GM15510 (cell line): ENCODE data around the gene MCRS1.

Experiments
- POLR2A ChIP-seq: IDR thresholded peaks from 3 replicates; pipeline ENCODE4 v1.6.1; 2011; ENCODE audit warnings: borderline replicate concordance; ENCODE audit not compliant: insufficient read length; ENCODE audit errors: extremely low read depth

MCRS1 gene

DNA sequence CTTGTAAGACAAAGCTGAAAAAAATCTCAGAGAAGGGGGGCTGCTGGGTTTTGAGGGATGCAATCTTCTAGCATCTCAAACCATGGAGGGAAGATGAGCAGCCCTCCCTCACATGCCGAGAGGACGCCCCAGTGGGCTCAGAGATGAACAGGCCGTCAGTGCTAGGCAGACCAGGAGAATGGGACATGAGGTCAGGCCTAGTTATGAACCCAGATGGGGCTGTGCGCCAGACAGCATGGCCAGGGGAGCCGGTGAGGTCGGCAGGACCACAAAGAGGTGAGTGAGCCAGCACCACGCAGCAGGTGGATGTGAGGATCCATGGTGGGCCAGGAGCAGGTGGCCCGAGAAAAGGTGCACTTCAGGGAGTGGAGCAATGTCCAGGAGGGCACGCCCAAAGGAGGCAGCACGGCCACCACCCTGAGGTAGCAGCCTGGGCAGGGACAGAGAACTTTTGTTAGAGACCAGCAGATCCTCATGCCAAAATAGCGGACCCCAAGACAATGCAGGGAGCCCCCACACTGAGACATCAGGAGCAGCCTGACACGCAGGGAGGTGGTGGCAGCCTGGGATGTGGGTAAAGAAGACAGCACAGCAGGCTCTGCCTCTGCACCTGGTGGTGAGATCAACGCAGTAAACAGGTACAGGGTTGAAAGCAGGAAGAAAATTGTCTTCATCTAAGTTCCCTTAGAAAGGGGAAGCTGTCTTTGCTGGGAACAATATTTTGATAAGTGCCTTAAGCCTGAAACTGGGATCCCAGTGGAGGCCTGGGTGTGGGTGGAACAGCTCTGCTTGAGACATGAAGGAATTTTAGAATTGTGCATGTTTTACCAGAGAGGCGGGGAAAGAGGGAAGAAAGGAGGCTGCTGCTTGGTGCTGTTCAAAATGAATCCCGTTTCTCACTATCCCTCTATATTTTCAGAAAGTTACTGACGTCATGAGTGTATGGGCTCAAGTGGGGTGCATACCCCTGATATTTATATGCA is 17.8 kb upstream of the MCRS1 start:
- no peak for TF ChIP-seq POLR2A

DNA sequence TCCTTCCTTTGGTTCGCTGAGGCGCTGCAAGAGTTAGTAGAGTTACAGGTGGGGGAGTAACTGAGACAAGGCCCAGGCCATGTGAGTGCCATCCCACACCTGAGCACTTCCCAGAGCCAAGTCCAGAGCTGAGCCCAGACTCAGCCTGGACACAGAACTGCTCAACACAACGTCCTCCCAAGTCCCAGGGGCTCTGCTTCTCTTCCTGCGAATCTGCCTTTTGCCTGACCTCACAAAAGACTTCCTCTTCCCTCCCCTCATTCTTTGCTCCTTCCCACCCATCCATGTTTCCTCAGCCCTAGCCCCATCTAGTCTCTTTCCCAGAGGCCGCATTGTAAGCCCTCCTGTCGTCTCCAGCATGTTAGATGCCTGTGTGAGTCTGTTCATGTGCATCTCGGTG is 16.6 kb upstream of the MCRS1 start:
- no peak for TF ChIP-seq POLR2A

DNA sequence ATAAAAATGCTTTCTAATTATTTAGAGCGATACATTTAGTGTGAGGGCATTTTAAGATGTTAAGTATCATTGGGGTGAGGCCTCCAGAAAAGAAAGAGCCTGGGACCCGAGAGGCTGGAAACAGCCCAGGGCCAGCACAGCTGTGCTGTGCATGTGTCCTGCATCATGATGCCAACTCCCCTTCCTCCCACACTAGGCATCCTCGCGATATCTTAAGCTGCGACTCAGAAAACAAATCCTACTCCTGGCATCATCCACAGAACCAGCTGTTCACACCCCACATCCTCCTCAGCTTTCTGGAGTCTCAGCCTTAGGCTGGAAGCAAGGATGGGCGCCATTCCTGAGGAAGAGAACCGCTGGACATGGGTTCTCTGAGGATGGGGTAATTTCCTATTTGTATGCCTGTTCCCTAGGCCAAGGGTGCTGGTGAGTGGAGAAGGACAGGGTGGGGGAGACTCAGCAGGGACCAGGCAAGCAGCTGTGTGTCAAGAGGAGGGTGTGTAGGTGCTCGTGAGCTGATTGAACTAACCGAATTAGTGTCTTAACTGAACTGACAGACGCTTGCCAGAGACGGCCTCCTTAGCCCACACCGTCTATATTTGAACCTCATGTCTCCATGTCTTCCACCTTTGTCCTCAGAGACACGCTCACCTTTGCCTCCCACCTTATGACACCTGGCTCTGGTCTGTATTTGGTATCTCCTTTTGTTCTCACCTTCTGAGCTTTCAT is 15.6 kb upstream of the MCRS1 start:
- TF ChIP-seq POLR2A: no peak

DNA sequence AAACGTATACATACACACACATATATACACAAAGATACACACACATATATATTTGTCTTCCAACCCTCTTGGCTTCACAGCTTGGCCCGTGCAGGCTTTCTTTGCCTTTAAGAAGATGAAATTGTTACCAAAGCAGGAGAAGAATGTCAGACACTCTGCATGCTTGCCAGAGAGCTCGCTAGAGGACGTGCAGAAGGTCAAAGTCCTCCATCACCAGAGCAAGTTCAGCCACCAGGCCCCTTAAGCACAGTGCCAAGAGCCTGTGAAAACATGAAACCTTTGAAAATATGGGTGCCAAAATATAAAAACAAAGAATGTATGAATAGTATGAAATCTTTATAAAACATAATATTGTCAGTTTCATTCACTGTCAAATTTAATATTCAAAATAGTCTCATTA is 14.9 kb upstream of the MCRS1 start:
- TF ChIP-seq POLR2A: no peak

DNA sequence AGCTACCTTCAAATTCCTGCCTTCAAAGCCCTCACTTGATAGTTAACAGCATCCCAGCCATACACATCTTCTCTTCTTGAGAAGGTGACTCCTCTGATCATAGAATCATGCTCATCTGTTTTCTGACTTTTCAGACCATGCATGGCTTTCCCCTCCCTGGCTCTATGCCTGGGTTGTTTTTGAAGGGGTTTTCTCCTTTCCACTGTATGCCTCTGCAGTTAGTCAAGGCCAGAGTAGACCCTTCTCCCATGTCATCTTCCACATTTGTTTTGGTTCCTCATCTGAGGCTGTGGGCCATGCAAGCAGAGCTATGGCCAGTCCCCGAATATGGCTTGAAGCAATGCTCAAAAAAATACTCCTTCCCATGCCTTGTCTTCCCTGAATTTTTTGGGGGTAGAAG is 14.3 kb upstream of the MCRS1 start:
- TF ChIP-seq POLR2A: no peak

DNA sequence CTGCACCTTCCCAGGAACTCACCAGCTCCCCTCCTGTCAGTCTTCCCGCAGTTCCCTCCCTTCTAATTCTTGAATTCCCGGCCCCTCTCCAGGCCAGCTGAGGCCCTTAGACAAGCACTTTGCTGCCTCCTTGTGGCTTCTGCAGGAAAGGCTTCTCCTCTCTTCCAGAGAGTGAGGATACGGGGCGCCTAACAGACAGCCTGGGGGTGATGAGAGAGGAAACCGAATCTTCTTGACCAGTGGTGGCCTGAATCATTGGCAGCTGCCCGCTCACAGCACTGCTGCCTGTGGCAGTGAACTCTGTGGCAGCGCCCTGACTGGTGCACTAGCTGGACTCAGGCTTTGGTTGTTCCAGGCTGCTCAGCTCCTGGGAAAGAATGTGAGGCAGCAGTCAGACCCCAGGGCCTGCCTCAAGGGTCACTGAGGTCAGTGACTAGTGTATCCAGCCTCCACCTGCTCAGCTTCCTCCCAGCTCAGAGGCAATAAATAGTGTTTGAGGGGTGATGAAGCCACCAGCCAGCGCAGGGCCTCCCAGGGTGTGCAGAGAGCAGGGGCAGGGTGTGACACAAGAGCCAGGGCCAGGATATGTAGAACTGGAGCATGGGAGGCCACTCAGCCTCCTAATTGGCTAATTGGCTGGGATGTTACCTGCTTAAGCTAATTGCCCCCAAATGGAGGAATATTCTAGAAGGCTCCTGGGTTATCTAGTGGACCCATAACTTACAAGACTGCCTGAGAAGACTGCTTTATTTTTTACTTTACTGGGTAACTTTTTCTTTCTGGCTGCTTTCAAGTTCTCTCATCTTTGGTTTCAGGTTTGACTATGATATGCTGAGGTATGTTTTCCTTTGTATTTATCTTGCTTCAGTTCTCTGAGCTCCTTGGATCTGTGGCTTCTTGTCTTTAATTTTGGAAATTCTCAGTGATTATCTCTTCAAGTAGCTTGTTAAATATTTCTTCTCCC is 12.9 kb upstream of the MCRS1 start:
- no peak for TF ChIP-seq POLR2A

DNA sequence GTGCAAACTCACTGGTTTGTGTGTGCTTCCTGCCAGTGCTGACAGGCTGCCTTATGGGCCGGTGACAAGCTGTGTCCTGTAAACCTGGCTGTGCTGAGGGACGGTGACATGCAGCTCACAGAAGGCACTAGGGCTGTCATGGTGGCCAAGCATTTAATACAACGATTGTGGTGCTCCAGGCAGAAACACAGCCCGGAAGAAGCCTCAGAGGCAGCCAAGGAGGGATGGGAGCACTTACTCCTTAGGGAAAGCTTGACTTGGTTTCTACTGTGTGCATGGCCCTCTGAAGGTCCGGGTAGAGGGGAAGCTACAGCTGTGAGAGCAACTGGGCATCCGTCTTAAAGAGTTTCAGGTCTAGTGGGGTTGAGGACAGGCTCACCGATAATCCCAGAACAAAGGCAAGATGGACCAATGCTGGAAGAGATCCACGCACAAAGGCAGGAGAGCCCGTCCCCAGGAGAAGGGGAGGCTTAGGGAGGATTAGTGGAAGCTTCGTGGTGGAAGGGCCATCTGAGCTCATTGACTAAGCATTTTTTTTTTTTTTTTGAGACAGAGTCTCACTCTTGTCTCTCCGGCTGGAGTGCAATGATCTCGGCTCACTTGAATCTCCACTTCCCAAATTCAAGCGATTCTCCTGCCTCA is 10.7 kb upstream of the MCRS1 start:
- TF ChIP-seq POLR2A: no peak

DNA sequence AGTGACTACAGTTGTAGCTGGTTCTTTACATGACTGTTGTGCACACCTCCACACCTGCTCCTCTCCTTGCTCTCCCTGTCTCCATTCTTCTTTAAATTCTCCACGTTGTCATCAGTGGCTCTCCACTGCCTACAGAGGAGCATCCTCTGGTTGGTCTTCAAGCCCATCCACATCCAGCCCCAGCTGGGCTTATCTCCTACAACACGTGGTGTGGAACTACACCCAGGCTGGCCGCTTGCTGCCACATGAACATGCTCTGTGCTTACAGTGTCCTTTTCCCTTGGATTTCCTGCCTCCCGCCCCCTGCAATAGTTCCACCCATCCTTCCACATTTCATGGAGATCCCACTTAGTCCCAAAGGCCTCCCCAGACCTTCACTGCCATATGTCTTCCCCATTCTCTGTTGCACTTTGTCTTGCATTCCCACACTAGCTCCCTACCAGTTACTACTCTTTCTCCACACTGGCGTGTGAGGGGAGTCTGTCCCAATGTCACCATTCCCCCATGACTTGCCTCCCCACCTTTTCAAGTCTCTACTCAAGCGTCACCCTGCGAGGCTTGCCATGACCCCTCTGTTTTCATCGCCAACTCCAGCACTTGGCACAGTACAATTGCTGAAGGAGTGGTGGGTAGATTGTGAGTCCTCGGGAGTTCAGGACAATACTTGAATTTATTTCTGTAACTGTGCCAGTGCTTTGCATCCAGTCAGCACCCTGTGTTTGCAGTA is 9.8 kb upstream of the MCRS1 start:
- no peak for TF ChIP-seq POLR2A

DNA sequence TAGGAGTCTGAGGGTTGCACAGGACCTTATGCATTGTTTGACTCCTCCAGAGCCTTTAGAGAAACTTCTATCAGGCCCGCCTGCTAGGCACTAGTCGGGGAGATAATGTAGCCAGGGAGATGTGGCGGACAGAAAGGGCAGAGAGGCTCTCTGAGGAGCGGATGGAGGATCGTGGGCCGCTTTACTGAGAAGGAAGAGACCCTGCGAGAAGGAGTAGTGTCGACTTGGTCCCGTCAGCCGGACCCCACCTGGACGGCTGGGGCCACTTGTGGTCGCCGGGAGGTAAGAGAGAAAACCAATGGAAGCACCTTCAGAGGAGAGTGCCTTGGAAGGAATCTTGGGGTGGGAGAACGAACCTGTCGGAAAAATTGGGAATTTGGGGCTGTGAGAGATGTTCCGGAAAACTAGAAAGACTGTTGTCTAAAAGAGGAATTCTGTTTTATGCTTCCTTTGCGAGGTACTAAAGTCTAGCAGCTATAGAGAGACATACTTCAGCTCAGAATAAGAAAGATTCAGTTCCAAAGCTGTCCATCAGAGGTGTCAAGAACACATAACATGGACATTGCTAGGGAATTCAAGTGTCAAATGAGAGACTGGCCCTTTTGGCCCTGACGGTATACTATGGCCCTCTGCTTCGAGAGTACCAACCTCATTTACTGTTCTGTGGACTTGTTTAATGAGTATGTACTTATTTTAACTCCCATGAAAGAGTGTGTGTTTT is 660 bp upstream of the MCRS1 start:
- TF ChIP-seq POLR2A: no peak

DNA sequence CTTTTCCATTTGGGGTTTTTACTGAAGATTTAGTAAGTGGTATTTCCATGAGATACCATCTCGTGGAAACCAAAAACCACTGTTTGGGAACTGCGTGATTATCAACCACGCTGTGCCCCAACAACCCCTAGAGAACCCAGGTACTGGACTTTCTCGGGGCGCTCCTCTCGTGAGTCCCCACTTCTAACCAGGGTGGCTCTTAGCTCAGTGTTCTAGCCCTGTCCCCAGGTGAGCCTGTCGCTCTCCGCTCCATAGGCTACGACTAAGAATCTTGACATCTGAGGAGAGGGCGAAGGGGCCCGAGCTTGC is 686 bp downstream of the MCRS1 start:
- no peak for TF ChIP-seq POLR2A

DNA sequence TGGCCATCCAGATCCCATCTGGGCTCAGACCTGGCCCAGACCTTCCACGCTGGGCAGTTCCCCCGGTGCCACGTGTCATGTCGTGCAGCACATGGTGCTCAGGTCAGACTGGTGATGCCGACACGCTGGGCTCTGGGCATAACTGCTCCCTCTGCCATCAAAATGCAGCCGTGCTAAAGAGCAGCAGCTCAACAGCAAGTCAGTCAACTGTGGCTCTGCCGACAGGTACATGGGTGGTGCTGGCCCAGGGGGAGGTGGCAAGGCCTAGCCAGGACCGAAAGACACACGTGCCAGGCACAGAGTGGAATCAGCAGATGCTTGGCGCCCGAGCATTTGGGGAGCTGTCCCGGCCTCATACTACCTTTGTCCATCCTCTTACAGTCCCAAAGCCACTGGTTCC is 1.6 kb downstream of the MCRS1 start:
- TF ChIP-seq POLR2A: no peak

DNA sequence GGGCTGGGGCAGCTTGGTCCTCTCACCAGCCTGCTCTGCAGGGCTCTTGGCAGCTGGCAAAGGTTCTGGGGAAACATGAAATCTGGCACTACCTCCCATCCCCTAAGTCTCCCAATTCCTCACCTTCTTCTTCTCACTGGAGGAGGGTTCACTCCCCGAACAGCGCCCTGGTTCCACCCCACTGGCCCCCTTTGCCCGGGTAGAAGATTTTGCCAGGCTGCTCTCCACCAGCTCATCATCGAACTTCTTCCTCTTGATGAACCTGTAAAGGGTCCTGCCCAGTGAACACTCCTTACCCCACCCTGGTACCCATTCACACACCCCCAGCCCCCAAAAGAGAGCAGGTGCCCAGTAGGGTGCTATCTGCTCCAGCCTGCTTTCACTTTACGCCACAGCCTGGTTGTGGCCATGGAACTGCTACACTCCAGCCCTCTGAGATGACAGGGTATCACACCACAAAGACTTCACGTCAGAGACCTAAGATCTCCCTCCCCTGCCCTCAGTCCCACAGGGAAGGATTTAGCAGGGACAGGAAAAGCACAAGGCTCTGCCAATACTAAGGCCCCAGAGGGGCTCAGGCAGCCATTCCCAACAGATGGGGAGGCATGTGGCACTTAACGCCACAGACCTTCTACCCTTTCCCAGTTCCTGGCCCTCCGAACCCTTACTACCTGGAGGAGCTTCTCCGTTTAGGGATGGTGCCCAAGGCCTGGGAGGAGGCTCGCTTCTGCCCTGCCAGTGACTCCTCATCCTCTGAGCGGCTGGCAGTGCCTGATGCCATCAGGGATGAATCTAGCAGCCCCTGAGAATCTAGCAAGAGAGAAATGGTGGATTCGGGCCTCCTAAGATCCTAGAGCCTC is 2.3 kb downstream of the MCRS1 start:
- no peak for TF ChIP-seq POLR2A
